Body of pancreas (tissue), 4 donors: ENCODE results near the gene TTLL5. TPM values are rescaled to one million over a fixed set of nuclear protein-coding genes. Genes with fewer than 3 reads are reported as not detected.
A peak's percentile ranks its signal among the peaks of the same experiment; 100 is the strongest.

Experiments used
- ATAC-seq: fragments of 150-250 bp; one replicate; pipeline ENCODE4 v1.9.1; 2016
- DNase-seq, 4 donors: peaks; one replicate each; pipeline ENCODE4 v3.0.0-alpha.2; 2019
- H3K27ac ChIP-seq, 4 donors: fragments of 200-600 bp; sonication (generic); 1 replicate in 3 of 4; 2 replicates in 1 of 4; pipeline versions ENCODE4 v1.5.1 to v1.6.1; 2016 to 2019; ENCODE audit warnings: mild to moderate bottlenecking in 1 of 4, mixed read lengths in 1 of 4, moderate library complexity in 1 of 4
- H3K27me3 ChIP-seq, 2 donors: fragments of 200-600 bp; sonication (generic); one replicate each; pipeline ENCODE4 v1.6.0; 2016; ENCODE audit warnings: mild to moderate bottlenecking in 1 of 2
- H3K36me3 ChIP-seq, 2 donors: fragments of 200-600 bp; sonication (generic); replicated peaks in 1 of 2; 2 replicates each; pipeline ENCODE4 v1.5.1; 2016; ENCODE audit warnings: low read depth in 2 of 2; ENCODE audit not compliant: insufficient read depth in 1 of 2
- H3K4me1 ChIP-seq: fragments of 200-600 bp; sonication (generic); one replicate; pipeline ENCODE4 v1.6.0; 2016
- H3K4me3 ChIP-seq, 2 donors: fragments of 200-600 bp; sonication (generic); 1 replicate in 1 of 2; 2 replicates in 1 of 2; pipeline ENCODE4 v1.5.1; 2016 to 2019
- H3K9me3 ChIP-seq, 3 donors: fragments of 200-600 bp; sonication (generic); 1 replicate in 2 of 3; 2 replicates in 1 of 3; pipeline ENCODE4 v1.5.1; 2016
- CTCF ChIP-seq, 7 experiments: fragments of 450-650 bp in 4 of 7; fragments of 200-600 bp in 3 of 7; sonication (generic) in 3 of 7; IDR thresholded peaks; one replicate each; pipeline ENCODE4 v1.5.1; 2016 to 2019; ENCODE audit warnings: antibody characterized with exemption in 7 of 7
- POLR2A ChIP-seq, 3 donors: fragments of 450-650 bp; IDR thresholded peaks; one replicate each; pipeline ENCODE4 v1.6.1; 2016; ENCODE audit warnings: antibody characterized with exemption in 3 of 3, mild to moderate bottlenecking in 2 of 3
- WGBS, 2 donors: methylation state at CpG; one replicate each; pipeline ENCODE4 v1.1.5; 2017; 5-methylcytosine and 5-hydroxymethylcytosine counted together
- intact Hi-C: fragments of 100-400 bp; cut with DNase I; formaldehyde crosslinking; loops from one replicate; pipeline ENCODE4 v1.15.1; 2023
- total RNA-seq, 2 donors: library from RNA; depleted of rRNA; stranded (reverse); fragments of >200 nt; gene quantifications; one replicate each; pipeline ENCODE4 v1.1.0, GENCODE V29; 2016

Gene TTLL5
- total RNA-seq, 2 donors from 2014 or later, result 21.0 to 21.8 TPM

GRCh38 chr14:75784314-75784686, 123.3 kb downstream of the TTLL5 start:
- TF ChIP-seq CTCF (IDR thresholded peaks at IDR 0.05) (no peak), POLR2A (IDR thresholded peaks at IDR 0.05) (no peak)
- peaks cover 4 to 11% of the 10 kb centered on the region in 2 donors for H3K36me3 ChIP-seq
- no peaks in the 10 kb centered on the region for H3K9me3 ChIP-seq
- H3K4me1 ChIP-seq, result no peaks in the 10 kb centered on the region
- ATAC-seq (no peak), DNase-seq (no peak)
- H3K27ac ChIP-seq, result no peak overlapping the region
- H3K27me3 ChIP-seq, result no peaks in the 10 kb centered on the region
- WGBS, 2 donors, result 92 to 98% methylated on average over 3 of the region's 3 CpGs
- intact Hi-C loops, result no loop called here
- H3K4me3 ChIP-seq, result no peak overlapping the region

DNA sequence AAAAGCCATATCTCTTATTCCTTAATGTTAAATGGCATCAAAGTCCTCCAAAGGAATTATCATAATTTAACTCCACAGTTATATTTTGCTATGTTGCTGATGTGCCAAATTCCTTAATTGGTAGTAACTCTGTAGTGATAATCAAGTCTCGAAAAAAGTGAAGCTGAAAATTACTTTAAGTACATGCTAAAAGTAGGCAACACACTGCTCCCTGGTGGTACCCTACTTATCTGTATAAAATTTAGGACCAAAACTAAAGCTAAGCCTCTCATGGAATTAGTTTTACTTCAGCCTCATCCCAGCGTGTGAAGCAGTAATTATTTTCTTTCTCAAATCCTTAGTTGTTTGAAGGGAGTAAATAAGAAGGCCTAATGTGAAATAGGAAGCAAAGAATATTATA, 132.8 kb downstream of the TTLL5 start:
- Histone ChIP-seq H3K27ac (no peak overlapping the region), H3K9me3 (no peaks in the 10 kb centered on the region), H3K36me3 (no peaks in the 10 kb centered on the region), H3K27me3 (no peaks in the 10 kb centered on the region), H3K4me3 (no peak overlapping the region), H3K4me1 (no peaks in the 10 kb centered on the region)
- WGBS, 2 donors, result 81 to 88% methylated on average over 2 of the region's 2 CpGs
- ATAC-seq, result no peak
- TF ChIP-seq CTCF (IDR thresholded peaks at IDR 0.05), result peak in 3 of 7 experiments; percentile 5 to 23 (median 23)
- TF ChIP-seq POLR2A (IDR thresholded peaks at IDR 0.05), result no peak
- DNase-seq, result peak in 1 of 4 donors; percentile 14
- intact Hi-C loops, result no loop called here

DNA sequence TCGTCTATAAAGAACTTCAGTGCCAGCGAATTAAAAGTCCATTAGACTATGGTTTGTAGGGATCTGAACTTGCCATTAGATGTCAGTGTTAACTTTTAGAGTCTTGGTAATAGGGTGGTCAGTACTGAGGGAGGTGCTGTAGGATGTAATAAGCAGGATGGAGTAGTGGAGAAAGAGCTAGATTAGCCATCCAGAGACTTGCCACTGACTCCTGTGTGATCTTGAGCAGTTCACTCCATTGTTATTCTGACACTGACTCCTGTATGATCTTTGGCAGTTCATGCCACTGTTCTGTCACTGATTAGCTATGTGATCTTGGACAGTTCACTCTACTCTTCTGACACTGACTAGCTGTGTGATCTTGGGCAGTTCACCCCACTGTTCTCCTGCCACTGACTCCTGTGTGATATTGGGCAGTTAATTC, 133.6 kb downstream of the TTLL5 start:
- no peak for DNase-seq
- peak; percentile 38 for ATAC-seq
- intact Hi-C loops, result no loop called here
- Histone ChIP-seq H3K4me3 (no peak overlapping the region), H3K36me3 (no peaks in the 10 kb centered on the region), H3K27me3 (no peaks in the 10 kb centered on the region), H3K9me3 (no peaks in the 10 kb centered on the region), H3K27ac (no peak overlapping the region), H3K4me1 (no peaks in the 10 kb centered on the region)
- WGBS, 2 donors, result 41 to 47% methylated on average over 2 of the region's 2 CpGs
- TF ChIP-seq CTCF (IDR thresholded peaks at IDR 0.05) (peak in 5 of 7 experiments; percentile 17 to 58 (median 46)), POLR2A (IDR thresholded peaks at IDR 0.05) (no peak)

DNA sequence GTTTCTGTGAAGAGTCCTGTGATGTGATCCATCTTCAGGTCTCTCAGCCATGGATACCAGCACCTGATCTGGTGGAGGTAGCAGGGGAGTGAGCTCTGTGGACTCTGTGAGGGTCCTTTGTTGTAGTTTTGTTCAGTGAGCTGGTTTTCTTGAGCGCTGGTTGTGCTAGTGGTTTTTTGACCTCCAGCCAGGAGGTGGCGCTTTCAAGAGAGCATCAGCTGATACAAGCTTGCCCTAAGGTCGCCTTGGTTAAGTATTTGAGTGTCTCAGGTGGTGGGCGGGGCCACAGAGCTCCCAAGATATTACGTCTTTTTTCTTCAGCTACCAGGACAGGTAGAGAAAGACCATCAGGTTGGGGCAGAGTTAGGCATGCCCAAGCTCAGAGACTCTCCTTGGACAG, 139.7 kb downstream of the TTLL5 start:
- 93 to 96% methylated on average over 4 to 5 of the region's 5 CpGs for WGBS, 2 donors

More for the DNA sequence above, 139.7 kb downstream of the TTLL5 start:
- TF ChIP-seq POLR2A (IDR thresholded peaks at IDR 0.05), result no peak
- TF ChIP-seq CTCF (IDR thresholded peaks at IDR 0.05), result no peak
- H3K27me3 ChIP-seq, result no peaks in the 10 kb centered on the region
- DNase-seq, result no peak
- H3K27ac ChIP-seq, result no peak overlapping the region
- intact Hi-C loops, result no loop called here
- no peak overlapping the region for H3K4me3 ChIP-seq
- H3K9me3 ChIP-seq, result no peaks in the 10 kb centered on the region
- no peaks in the 10 kb centered on the region for H3K4me1 ChIP-seq
- ATAC-seq, result no peak
- no peaks in the 10 kb centered on the region for H3K36me3 ChIP-seq
